Vagina (tissue), 2 donors: ENCODE results near the gene GRIN2A. TPM values are rescaled to one million over a fixed set of nuclear protein-coding genes. Genes with fewer than 3 reads are reported as not detected.

Experiments used
- DNase-seq, 2 donors: peaks; one replicate each; pipeline ENCODE4 v3.0.0-alpha.2; 2017; ENCODE audit errors: extremely low spot score in 2 of 2
- H3K27ac ChIP-seq: fragments of 200-600 bp; sonication (generic); one replicate; pipeline ENCODE4 v1.5.1; 2019
- H3K27me3 ChIP-seq: fragments of 200-600 bp; sonication (generic); one replicate; pipeline ENCODE4 v1.5.1; 2019
- H3K36me3 ChIP-seq, 2 donors: fragments of 200-600 bp; sonication (generic); one replicate each; pipeline ENCODE4 v1.5.1; 2017 to 2019
- H3K4me1 ChIP-seq: fragments of 200-600 bp; sonication (generic); one replicate; pipeline ENCODE4 v1.5.1; 2019
- H3K4me3 ChIP-seq, 2 donors: fragments of 200-600 bp; sonication (generic); 1 replicate in 1 of 2; 2 replicates in 1 of 2; pipeline ENCODE4 v1.5.1; 2016 to 2019
- H3K9me3 ChIP-seq: fragments of 200-600 bp; sonication (generic); one replicate; pipeline ENCODE4 v1.5.1; 2019
- POLR2A ChIP-seq, 2 donors: fragments of 450-650 bp; IDR thresholded peaks; one replicate each; pipeline ENCODE4 v1.6.1; 2017; ENCODE audit warnings: antibody characterized with exemption in 2 of 2, mild to moderate bottlenecking in 2 of 2, moderate library complexity in 2 of 2
- POLR2AphosphoS5 ChIP-seq, 2 donors: sonication (generic); formaldehyde crosslinking; IDR thresholded peaks; one replicate each; pipeline ENCODE4 v1.9.0; 2017; ENCODE audit warnings: antibody characterized with exemption in 2 of 2, mild to moderate bottlenecking in 2 of 2, low read depth in 1 of 2; ENCODE audit not compliant: insufficient read depth in 1 of 2
- intact Hi-C: fragments of 100-400 bp; cut with DNase I; formaldehyde crosslinking; loops from one replicate; pipeline ENCODE4 v1.15.1; 2023
- total RNA-seq: library from RNA; depleted of rRNA; stranded (reverse); fragments of >200 nt; gene quantifications from one replicate; pipeline ENCODE4 v1.2.3, GENCODE V29; 2016
- TF ChIP-seq, protein P1 (sequence below), 3 experiments: fragments of 450-650 bp in 2 of 3; fragments of 200-600 bp in 1 of 3; sonication (generic) in 1 of 3; IDR thresholded peaks; one replicate each; pipeline ENCODE4 v1.5.1; 2017 to 2019; ENCODE audit warnings: antibody characterized with exemption in 3 of 3, mild to moderate bottlenecking in 2 of 3, moderate library complexity in 2 of 3

GRIN2A gene
- total RNA-seq, 1 donor from 2014 or later, result 1.5 TPM

DNA sequence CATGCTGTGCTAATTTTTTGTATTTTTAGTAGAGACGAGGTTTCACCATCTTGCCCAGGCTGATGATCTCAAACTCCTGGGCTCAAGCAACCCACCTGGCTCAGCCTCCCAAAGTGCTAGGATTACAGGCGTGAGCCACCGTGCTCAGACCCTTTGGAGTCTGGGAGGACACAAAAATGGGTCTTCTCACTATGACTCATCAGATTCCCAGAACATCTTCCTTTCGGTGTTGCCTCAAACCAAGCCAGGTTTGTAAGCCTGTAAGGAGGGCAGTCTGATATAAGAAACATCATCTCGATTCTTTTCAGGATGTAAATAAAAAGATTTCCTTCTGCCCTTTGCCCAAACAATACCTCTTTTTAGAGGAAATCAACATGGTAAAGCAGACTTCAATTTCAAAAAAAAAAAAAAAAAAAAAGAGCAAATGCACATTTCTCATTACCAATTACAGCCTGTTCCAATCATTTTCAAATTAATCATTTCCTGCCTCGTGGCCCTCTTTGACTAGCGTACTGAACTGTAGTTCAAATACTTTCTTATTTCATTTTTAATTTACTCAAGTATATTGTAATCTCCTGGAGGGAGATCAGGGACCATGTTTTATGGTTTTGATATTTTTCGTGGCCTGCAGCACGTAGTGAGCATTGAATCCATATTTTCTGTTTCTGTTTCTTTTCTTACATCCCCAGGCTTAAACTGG, 409.6 kb downstream of the GRIN2A start:
- Histone ChIP-seq H3K27me3 (no peaks in the 10 kb centered on the region), H3K36me3 (no peaks in the 10 kb centered on the region), H3K27ac (no peak overlapping the region), H3K4me3 (no peak overlapping the region), H3K9me3 (no peaks in the 10 kb centered on the region), H3K4me1 (no peaks in the 10 kb centered on the region)
- DNase-seq, result no peak
- intact Hi-C loops, result no loop called here
- TF ChIP-seq POLR2AphosphoS5 (IDR thresholded peaks at IDR 0.05; ENCODE audit: insufficient read depth in 1 of 2, low read depth in 1 of 2) (no peak), POLR2A (IDR thresholded peaks at IDR 0.05) (no peak)
- TF ChIP-seq, protein P1, sequence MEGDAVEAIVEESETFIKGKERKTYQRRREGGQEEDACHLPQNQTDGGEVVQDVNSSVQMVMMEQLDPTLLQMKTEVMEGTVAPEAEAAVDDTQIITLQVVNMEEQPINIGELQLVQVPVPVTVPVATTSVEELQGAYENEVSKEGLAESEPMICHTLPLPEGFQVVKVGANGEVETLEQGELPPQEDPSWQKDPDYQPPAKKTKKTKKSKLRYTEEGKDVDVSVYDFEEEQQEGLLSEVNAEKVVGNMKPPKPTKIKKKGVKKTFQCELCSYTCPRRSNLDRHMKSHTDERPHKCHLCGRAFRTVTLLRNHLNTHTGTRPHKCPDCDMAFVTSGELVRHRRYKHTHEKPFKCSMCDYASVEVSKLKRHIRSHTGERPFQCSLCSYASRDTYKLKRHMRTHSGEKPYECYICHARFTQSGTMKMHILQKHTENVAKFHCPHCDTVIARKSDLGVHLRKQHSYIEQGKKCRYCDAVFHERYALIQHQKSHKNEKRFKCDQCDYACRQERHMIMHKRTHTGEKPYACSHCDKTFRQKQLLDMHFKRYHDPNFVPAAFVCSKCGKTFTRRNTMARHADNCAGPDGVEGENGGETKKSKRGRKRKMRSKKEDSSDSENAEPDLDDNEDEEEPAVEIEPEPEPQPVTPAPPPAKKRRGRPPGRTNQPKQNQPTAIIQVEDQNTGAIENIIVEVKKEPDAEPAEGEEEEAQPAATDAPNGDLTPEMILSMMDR (IDR thresholded peaks at IDR 0.05), result no peak

DNA sequence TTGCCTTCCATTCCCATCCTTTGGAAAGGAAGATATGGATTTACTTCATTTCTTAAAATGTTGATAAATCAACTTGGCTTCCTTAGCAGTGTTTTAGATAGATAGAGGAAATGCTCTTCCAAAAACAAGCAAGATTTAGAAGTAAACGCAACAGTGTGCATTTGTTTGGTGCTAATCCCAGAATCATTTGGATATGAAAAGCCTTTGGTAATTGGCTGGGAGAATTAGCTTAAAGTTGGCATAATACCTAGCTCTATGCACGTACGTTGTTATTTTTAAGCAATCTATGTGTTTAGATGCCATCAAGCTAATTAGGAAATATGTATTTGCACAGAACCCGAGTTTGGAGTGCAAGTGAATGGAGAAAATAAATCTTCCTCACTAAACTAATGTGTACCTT, 415.3 kb downstream of the GRIN2A start:
- intact Hi-C loops, result no loop called here
- no peaks in the 10 kb centered on the region for H3K36me3 ChIP-seq
- no peak overlapping the region for H3K4me3 ChIP-seq
- TF ChIP-seq POLR2A (IDR thresholded peaks at IDR 0.05) (no peak), POLR2AphosphoS5 (IDR thresholded peaks at IDR 0.05; ENCODE audit: insufficient read depth in 1 of 2, low read depth in 1 of 2) (no peak)
- TF ChIP-seq, protein P1 (IDR thresholded peaks at IDR 0.05), result no peak
- H3K27ac ChIP-seq, result no peak overlapping the region
- H3K9me3 ChIP-seq, result no peaks in the 10 kb centered on the region
- no peaks in the 10 kb centered on the region for H3K27me3 ChIP-seq
- DNase-seq, result no peak
- H3K4me1 ChIP-seq, result no peaks in the 10 kb centered on the region

DNA sequence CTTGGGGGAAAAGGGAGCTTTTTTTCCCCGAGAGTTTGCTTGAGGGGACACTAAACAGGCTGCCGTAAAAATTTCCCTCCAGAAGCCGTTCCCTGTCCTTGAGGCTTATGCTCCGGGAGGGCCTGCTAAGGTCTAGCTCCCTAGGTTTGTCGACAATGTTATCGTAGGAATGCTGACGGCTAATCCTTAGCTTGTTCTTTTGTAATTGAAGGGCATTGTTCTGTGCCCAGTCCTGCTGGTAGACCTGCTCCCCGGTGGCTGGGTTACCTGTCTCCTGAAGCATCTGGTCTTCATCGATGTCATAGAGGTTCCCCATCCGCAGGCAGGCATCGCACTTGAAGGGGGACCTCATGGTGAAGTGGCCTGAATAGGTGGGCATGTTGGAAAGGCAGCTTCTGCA, 418.7 kb downstream of the GRIN2A start:
- TF ChIP-seq POLR2AphosphoS5 (IDR thresholded peaks at IDR 0.05; ENCODE audit: insufficient read depth in 1 of 2, low read depth in 1 of 2) (no peak), POLR2A (IDR thresholded peaks at IDR 0.05) (no peak)
- TF ChIP-seq, protein P1 (IDR thresholded peaks at IDR 0.05), result no peak
- intact Hi-C loops, result no loop called here
- no peaks in the 10 kb centered on the region for H3K27me3 ChIP-seq

DNA sequence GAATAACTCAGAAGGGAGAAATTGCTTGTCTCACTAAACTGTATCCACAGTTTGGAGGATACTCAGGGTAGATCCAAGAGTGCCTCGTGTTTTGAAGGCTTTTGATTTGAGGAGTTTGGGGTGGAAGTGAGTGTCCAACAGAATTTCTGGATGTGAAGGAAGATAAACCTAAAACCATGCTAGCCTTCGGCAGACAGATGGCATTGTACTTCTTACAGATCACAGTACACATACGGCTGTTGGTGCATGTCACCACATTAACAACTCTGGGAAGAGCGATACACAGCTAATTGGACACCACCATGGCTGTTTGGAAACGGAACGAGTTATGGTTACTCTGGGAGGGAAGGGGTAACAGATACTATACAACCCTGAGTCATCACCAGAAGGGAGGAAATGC, 420.4 kb downstream of the GRIN2A start:
- Histone ChIP-seq H3K4me1 (no peaks in the 10 kb centered on the region), H3K9me3 (no peaks in the 10 kb centered on the region), H3K36me3 (no peaks in the 10 kb centered on the region), H3K27me3 (no peaks in the 10 kb centered on the region), H3K27ac (no peak overlapping the region), H3K4me3 (no peak overlapping the region)
- DNase-seq, result no peak
- intact Hi-C loops, result no loop called here
- TF ChIP-seq, protein P1 (IDR thresholded peaks at IDR 0.05), result no peak
- TF ChIP-seq POLR2A (IDR thresholded peaks at IDR 0.05), result no peak
- TF ChIP-seq POLR2AphosphoS5 (IDR thresholded peaks at IDR 0.05; ENCODE audit: insufficient read depth in 1 of 2, low read depth in 1 of 2), result no peak

More for the DNA sequence above, 418.7 kb downstream of the GRIN2A start:
- Histone ChIP-seq H3K4me1 (no peaks in the 10 kb centered on the region), H3K27ac (no peak overlapping the region), H3K4me3 (no peak overlapping the region), H3K9me3 (no peaks in the 10 kb centered on the region), H3K36me3 (no peaks in the 10 kb centered on the region)
- DNase-seq, result no peak

DNA sequence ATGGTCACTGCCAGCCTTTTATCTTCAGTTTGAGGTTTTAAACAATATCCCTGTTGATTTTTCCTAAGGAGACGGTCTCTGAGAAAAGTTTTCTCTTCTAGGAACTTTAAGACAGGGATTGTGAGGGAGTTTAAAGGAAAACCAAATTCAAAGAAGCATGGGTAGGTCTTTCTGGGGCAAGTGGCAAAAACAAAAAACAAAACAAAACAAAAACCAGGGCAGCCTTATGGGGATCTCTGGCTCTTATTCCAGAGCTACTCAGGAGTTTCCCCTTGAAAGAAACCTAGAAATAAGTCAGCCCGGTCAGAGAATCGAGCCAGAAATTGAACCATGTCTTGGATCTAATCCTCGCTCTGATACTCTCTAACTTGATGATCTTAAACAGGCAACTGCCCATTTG, 424.5 kb downstream of the GRIN2A start:
- TF ChIP-seq POLR2AphosphoS5 (IDR thresholded peaks at IDR 0.05; ENCODE audit: insufficient read depth in 1 of 2, low read depth in 1 of 2), result no peak
- TF ChIP-seq POLR2A (IDR thresholded peaks at IDR 0.05), result no peak
- TF ChIP-seq, protein P1 (IDR thresholded peaks at IDR 0.05), result no peak
- Histone ChIP-seq H3K36me3 (no peaks in the 10 kb centered on the region), H3K27me3 (no peaks in the 10 kb centered on the region), H3K9me3 (no peaks in the 10 kb centered on the region), H3K4me1 (no peaks in the 10 kb centered on the region), H3K4me3 (no peak overlapping the region), H3K27ac (no peak overlapping the region)
- peak in 1 of 2 donors; percentile 13 for DNase-seq
- intact Hi-C loops, result no loop called here
